GM23338 (cell line): Measurements from ENCODE around the gene CYP2A7. TPM values are rescaled to one million over a fixed set of nuclear protein-coding genes. Genes with fewer than 3 reads are reported as not detected.
A peak's percentile ranks its signal among the peaks of the same experiment; 100 is the strongest.

Source experiments
- ATAC-seq: fragments of 200-7000 bp; cut with Tn5 transposase; 3 replicates; pipeline ENCODE4 v1.9.1; 2020
- DNase-seq: peaks from one replicate; pipeline ENCODE4 v3.0.0-alpha.2; 2015; ENCODE audit warnings: low spot score
- H2AFZ ChIP-seq: fragments of 200-600 bp; sonication (generic); 2 replicates; pipeline ENCODE4 v1.8.0; 2016; ENCODE audit warnings: antibody characterized with exemption, mild to moderate bottlenecking, moderate library complexity
- H3F3A ChIP-seq: fragments of 200-600 bp; sonication (generic); replicated peaks from 2 replicates; pipeline ENCODE4 v1.8.0; 2017; ENCODE audit warnings: antibody characterized with exemption, mixed run types, low read depth
- H3K27ac ChIP-seq: fragments of 200-600 bp; sonication (generic); 2 replicates; pipeline ENCODE4 v1.6.1; 2016; ENCODE audit warnings: low read depth
- H3K27me3 ChIP-seq: fragments of 200-600 bp; sonication (generic); 2 replicates; pipeline ENCODE4 v1.8.0; 2016; ENCODE audit warnings: mild to moderate bottlenecking, mixed run types, moderate library complexity; ENCODE audit not compliant: insufficient read depth
- H3K36me3 ChIP-seq: fragments of 200-600 bp; sonication (generic); 2 replicates; pipeline ENCODE4 v1.8.0; 2016; ENCODE audit warnings: mild to moderate bottlenecking; ENCODE audit not compliant: insufficient read depth
- H3K4me1 ChIP-seq: fragments of 200-600 bp; sonication (generic); 2 replicates; pipeline ENCODE4 v1.8.0; 2016; ENCODE audit warnings: mild to moderate bottlenecking, moderate library complexity; ENCODE audit not compliant: insufficient read depth
- H3K4me2 ChIP-seq: fragments of 200-600 bp; sonication (generic); 2 replicates; pipeline ENCODE4 v1.7.1; 2017; ENCODE audit warnings: mixed run types
- H3K4me3 ChIP-seq: fragments of 200-600 bp; sonication (generic); 2 replicates; pipeline ENCODE4 v1.6.1; 2016; ENCODE audit warnings: mixed run types
- H3K79me2 ChIP-seq: fragments of 200-600 bp; sonication (generic); replicated peaks from 2 replicates; pipeline ENCODE4 v1.8.0; 2017; ENCODE audit warnings: mild to moderate bottlenecking; ENCODE audit not compliant: insufficient read depth
- H3K9me2 ChIP-seq: fragments of 200-600 bp; sonication (generic); 2 replicates; pipeline ENCODE4 v1.8.0; 2017; ENCODE audit not compliant: insufficient read depth
- H4K20me1 ChIP-seq: fragments of 200-600 bp; sonication (generic); replicated peaks from 2 replicates; pipeline ENCODE4 v1.8.0; 2017; ENCODE audit warnings: mild to moderate bottlenecking; ENCODE audit not compliant: insufficient read depth
- H3K27ac Mint-ChIP-seq: 2 replicates; pipeline ENCODE4 v1.8.0; 2020; ENCODE audit warnings: inconsistent platforms, mild to moderate bottlenecking, moderate library complexity, mixed read lengths
- H3K27me3 Mint-ChIP-seq: 3 replicates; pipeline ENCODE4 v1.8.0; 2022; ENCODE audit warnings: low read depth, mild to moderate bottlenecking, moderate library complexity, mixed read lengths, inconsistent platforms; ENCODE audit not compliant: insufficient read depth, poor library complexity
- H3K36me3 Mint-ChIP-seq: 3 replicates; pipeline ENCODE4 v1.8.0; 2021; ENCODE audit warnings: low read depth, mild to moderate bottlenecking, inconsistent platforms, moderate library complexity, mixed read lengths
- H3K4me1 Mint-ChIP-seq: 3 replicates; pipeline ENCODE4 v1.8.0; 2020; ENCODE audit warnings: mild to moderate bottlenecking, inconsistent platforms, mixed read lengths
- H3K4me3 Mint-ChIP-seq: 3 replicates; pipeline ENCODE4 v1.8.0; 2021; ENCODE audit warnings: moderate library complexity, mild to moderate bottlenecking, inconsistent platforms, mixed read lengths
- H3K9me3 Mint-ChIP-seq: 3 replicates; pipeline ENCODE4 v1.8.0; 2020; ENCODE audit warnings: moderate library complexity, mild to moderate bottlenecking, inconsistent platforms, mixed read lengths
- CREB1 ChIP-seq: fragments of 250-450 bp; sonication (Bioruptor Pico); IDR thresholded peaks from 2 replicates; pipeline ENCODE4 v1.5.0; 2020; ENCODE audit warnings: low read depth, mild to moderate bottlenecking, moderate library complexity
- EZH2phosphoT487 ChIP-seq: fragments of 200-600 bp; sonication (generic); IDR thresholded peaks from one replicate; pipeline ENCODE4 v1.8.1; 2018; ENCODE audit warnings: antibody characterized with exemption; ENCODE audit not compliant: unreplicated experiment
- NANOG ChIP-seq: IDR thresholded peaks from 2 replicates; pipeline ENCODE4 v1.6.1; 2016; ENCODE audit warnings: antibody characterized with exemption, borderline replicate concordance
- POLR2AphosphoS5 ChIP-seq: IDR thresholded peaks from 2 replicates; pipeline ENCODE4 v1.6.1; 2016; ENCODE audit warnings: antibody characterized with exemption, low read depth
- STAT1 ChIP-seq: IDR thresholded peaks from one replicate; pipeline ENCODE4 v1.6.1; 2016; ENCODE audit warnings: antibody characterized with exemption; ENCODE audit not compliant: unreplicated experiment
- ZNF114 ChIP-seq: fragments of 250-450 bp; sonication (Bioruptor Pico); IDR thresholded peaks from 2 replicates; pipeline ENCODE4 v1.5.0; 2020; ENCODE audit warnings: mild to moderate bottlenecking, moderate library complexity
- polyA plus RNA-seq: library from polyadenylated mRNA; unstranded; fragments of >200 nt; fragmentation: Nextera tagmentation; extraction: Ambion mirVana; gene quantifications from 2 replicates; pipeline ENCODE4 v1.2.1, GENCODE V29; 2016
- total RNA-seq: library from RNA; depleted of rRNA; stranded (reverse); fragments of >200 nt; shearing (Covaris generic); gene quantifications from 2 replicates; pipeline ENCODE4 v1.2.3, GENCODE V29; 2014
- TF ChIP-seq, protein P1 (sequence below): IDR thresholded peaks from 2 replicates; pipeline ENCODE4 v1.6.1; 2016; ENCODE audit warnings: antibody characterized with exemption
- TF ChIP-seq, protein P2 (sequence below), 2 experiments: fragments of 200-600 bp in 1 of 2; sonication (generic) in 1 of 2; conservative IDR thresholded peaks; 2 replicates each; pipeline versions ENCODE4 v1.5.1 to v1.6.1; 2016 to 2017; ENCODE audit warnings: antibody characterized with exemption in 2 of 2, low read depth in 2 of 2, mild to moderate bottlenecking in 2 of 2, moderate library complexity in 1 of 2
- TF ChIP-seq, protein P3 (sequence below): fragments of 250-450 bp; sonication (Bioruptor Pico); IDR thresholded peaks from 2 replicates; pipeline ENCODE4 v1.5.0; 2020; ENCODE audit warnings: mild to moderate bottlenecking, moderate library complexity

CYP2A7 gene
- total and polyA plus RNA-seq, 2 experiments from 2014 or later, result not detected

- TF ChIP-seq, protein P1, sequence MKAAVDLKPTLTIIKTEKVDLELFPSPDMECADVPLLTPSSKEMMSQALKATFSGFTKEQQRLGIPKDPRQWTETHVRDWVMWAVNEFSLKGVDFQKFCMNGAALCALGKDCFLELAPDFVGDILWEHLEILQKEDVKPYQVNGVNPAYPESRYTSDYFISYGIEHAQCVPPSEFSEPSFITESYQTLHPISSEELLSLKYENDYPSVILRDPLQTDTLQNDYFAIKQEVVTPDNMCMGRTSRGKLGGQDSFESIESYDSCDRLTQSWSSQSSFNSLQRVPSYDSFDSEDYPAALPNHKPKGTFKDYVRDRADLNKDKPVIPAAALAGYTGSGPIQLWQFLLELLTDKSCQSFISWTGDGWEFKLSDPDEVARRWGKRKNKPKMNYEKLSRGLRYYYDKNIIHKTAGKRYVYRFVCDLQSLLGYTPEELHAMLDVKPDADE, result no peak
These were observed 11.1 kb upstream of the CYP2A7 start (continued) for GRCh38 chr19:40893112-40893511.

- ATAC-seq (no peak), DNase-seq (no peak)
- Mint-ChIP-seq H3K4me3 (no peak overlapping the region), H3K27ac (no peak overlapping the region), H3K9me3 (no peaks in the 10 kb centered on the region), H3K27me3 (peaks cover 5% of the 10 kb centered on the region), H3K36me3 (no peaks in the 10 kb centered on the region), H3K4me1 (no peaks in the 10 kb centered on the region)
- no peak overlapping the region for H3K4me3 ChIP-seq
- H3K27me3 ChIP-seq, result no peaks in the 10 kb centered on the region
- no peaks in the 10 kb centered on the region for H3K36me3 ChIP-seq
- no peak overlapping the region for H3K4me2 ChIP-seq
- H3K4me1 ChIP-seq, result no peaks in the 10 kb centered on the region
- H2AFZ ChIP-seq, result 0 out of 2 replicates have a peak overlapping the region, but pooled peaks have one; percentile 16
- no peaks in the 10 kb centered on the region for H3F3A ChIP-seq
- no peaks in the 10 kb centered on the region for H4K20me1 ChIP-seq
- H3K27ac ChIP-seq, result no peak overlapping the region
- no peaks in the 10 kb centered on the region for H3K79me2 ChIP-seq
- TF ChIP-seq ZNF114 (CRISPR knock-in tag) (no peak), NANOG (no peak), POLR2AphosphoS5 (no peak)
- TF ChIP-seq, protein P2, sequence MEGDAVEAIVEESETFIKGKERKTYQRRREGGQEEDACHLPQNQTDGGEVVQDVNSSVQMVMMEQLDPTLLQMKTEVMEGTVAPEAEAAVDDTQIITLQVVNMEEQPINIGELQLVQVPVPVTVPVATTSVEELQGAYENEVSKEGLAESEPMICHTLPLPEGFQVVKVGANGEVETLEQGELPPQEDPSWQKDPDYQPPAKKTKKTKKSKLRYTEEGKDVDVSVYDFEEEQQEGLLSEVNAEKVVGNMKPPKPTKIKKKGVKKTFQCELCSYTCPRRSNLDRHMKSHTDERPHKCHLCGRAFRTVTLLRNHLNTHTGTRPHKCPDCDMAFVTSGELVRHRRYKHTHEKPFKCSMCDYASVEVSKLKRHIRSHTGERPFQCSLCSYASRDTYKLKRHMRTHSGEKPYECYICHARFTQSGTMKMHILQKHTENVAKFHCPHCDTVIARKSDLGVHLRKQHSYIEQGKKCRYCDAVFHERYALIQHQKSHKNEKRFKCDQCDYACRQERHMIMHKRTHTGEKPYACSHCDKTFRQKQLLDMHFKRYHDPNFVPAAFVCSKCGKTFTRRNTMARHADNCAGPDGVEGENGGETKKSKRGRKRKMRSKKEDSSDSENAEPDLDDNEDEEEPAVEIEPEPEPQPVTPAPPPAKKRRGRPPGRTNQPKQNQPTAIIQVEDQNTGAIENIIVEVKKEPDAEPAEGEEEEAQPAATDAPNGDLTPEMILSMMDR (conservative IDR thresholded peaks at IDR 0.05; ENCODE audit: low read depth in 2 of 2), result no peak
- H3K9me2 ChIP-seq, result no peaks in the 10 kb centered on the region
These were observed 7.3 kb upstream of the CYP2A7 start for GRCh38 chr19:40889366-40889765.

- Mint-ChIP-seq H3K27ac (no peak overlapping the region), H3K4me3 (no peak overlapping the region), H3K9me3 (no peaks in the 10 kb centered on the region), H3K4me1 (no peaks in the 10 kb centered on the region), H3K27me3 (peaks cover 4% of the 10 kb centered on the region), H3K36me3 (no peaks in the 10 kb centered on the region)
- H3K36me3 ChIP-seq, result no peaks in the 10 kb centered on the region
- no peak for ATAC-seq
- H3K27ac ChIP-seq, result no peak overlapping the region
- H3K4me1 ChIP-seq, result no peaks in the 10 kb centered on the region
- no peaks in the 10 kb centered on the region for H3K79me2 ChIP-seq
- no peak overlapping the region for H3K4me3 ChIP-seq
- H3K9me2 ChIP-seq, result no peaks in the 10 kb centered on the region
- no peak overlapping the region for H3K4me2 ChIP-seq
- peak overlapping the region; percentile 69 for H2AFZ ChIP-seq
- H4K20me1 ChIP-seq, result no peaks in the 10 kb centered on the region
- no peaks in the 10 kb centered on the region for H3F3A ChIP-seq
- no peak for DNase-seq
- H3K27me3 ChIP-seq, result no peaks in the 10 kb centered on the region
- TF ChIP-seq CREB1 (CRISPR knock-in tag) (no peak), ZNF114 (CRISPR knock-in tag) (no peak), POLR2AphosphoS5 (no peak), EZH2phosphoT487 (no peak), STAT1 (no peak), NANOG (no peak)
- TF ChIP-seq, protein P1, result no peak
- TF ChIP-seq, protein P3, sequence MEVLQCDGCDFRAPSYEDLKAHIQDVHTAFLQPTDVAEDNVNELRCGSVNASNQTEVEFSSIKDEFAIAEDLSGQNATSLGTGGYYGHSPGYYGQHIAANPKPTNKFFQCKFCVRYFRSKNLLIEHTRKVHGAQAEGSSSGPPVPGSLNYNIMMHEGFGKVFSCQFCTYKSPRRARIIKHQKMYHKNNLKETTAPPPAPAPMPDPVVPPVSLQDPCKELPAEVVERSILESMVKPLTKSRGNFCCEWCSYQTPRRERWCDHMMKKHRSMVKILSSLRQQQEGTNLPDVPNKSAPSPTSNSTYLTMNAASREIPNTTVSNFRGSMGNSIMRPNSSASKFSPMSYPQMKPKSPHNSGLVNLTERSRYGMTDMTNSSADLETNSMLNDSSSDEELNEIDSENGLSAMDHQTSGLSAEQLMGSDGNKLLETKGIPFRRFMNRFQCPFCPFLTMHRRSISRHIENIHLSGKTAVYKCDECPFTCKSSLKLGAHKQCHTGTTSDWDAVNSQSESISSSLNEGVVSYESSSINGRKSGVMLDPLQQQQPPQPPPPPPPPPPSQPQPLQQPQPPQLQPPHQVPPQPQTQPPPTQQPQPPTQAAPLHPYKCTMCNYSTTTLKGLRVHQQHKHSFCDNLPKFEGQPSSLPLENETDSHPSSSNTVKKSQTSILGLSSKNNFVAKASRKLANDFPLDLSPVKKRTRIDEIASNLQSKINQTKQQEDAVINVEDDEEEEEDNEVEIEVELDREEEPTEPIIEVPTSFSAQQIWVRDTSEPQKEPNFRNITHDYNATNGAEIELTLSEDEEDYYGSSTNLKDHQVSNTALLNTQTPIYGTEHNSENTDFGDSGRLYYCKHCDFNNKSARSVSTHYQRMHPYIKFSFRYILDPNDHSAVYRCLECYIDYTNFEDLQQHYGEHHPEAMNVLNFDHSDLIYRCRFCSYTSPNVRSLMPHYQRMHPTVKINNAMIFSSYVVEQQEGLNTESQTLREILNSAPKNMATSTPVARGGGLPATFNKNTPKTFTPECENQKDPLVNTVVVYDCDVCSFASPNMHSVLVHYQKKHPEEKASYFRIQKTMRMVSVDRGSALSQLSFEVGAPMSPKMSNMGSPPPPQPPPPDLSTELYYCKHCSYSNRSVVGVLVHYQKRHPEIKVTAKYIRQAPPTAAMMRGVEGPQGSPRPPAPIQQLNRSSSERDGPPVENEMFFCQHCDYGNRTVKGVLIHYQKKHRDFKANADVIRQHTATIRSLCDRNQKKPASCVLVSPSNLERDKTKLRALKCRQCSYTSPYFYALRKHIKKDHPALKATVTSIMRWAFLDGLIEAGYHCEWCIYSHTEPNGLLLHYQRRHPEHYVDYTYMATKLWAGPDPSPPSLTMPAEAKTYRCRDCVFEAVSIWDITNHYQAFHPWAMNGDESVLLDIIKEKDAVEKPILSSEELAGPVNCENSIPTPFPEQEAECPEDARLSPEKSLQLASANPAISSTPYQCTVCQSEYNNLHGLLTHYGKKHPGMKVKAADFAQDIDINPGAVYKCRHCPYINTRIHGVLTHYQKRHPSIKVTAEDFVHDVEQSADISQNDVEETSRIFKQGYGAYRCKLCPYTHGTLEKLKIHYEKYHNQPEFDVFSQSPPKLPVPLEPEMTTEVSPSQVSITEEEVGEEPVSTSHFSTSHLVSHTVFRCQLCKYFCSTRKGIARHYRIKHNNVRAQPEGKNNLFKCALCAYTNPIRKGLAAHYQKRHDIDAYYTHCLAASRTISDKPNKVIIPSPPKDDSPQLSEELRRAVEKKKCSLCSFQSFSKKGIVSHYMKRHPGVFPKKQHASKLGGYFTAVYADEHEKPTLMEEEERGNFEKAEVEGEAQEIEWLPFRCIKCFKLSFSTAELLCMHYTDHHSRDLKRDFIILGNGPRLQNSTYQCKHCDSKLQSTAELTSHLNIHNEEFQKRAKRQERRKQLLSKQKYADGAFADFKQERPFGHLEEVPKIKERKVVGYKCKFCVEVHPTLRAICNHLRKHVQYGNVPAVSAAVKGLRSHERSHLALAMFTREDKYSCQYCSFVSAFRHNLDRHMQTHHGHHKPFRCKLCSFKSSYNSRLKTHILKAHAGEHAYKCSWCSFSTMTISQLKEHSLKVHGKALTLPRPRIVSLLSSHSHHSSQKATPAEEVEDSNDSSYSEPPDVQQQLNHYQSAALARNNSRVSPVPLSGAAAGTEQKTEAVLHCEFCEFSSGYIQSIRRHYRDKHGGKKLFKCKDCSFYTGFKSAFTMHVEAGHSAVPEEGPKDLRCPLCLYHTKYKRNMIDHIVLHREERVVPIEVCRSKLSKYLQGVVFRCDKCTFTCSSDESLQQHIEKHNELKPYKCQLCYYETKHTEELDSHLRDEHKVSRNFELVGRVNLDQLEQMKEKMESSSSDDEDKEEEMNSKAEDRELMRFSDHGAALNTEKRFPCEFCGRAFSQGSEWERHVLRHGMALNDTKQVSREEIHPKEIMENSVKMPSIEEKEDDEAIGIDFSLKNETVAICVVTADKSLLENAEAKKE, result no peak
These were observed 6.2 kb upstream of the CYP2A7 start for GRCh38 chr19:40888191-40888590.
